ENCODE data around the gene RANBP10.
A peak's percentile ranks its signal among the peaks of the same experiment; 100 is the strongest.

RANBP10 gene

GRCh38 chr16:67731071-67731752 lies 75.1 kb downstream of the RANBP10 start:
- Histone ChIP-seq H3K4me1 (ENCODE audit: control insufficient read depth, insufficient read depth, low read length, poor library complexity, severe bottlenecking) (no peaks in the 10 kb centered on the region), H3K4me3 (ENCODE audit: insufficient read depth, low read depth, low read length, poor library complexity, severe bottlenecking) (no peak overlapping the region), H3K27me3 (replicated peaks; ENCODE audit: control insufficient read depth, insufficient read depth, low read length, poor library complexity, severe bottlenecking) (no peaks in the 10 kb centered on the region), H3K36me3 (ENCODE audit: control insufficient read depth, insufficient read depth, low read length) (peaks cover 71% of the 10 kb centered on the region), H3K9me3 (ENCODE audit: control insufficient read depth, low read length) (no peaks in the 10 kb centered on the region), H3K27ac (ENCODE audit: insufficient read depth, low read length, poor library complexity, severe bottlenecking) (no peak overlapping the region)
- no peak for DNase-seq

- H3K27me3 ChIP-seq (replicated peaks; ENCODE audit: control insufficient read depth, insufficient read depth, low read length, poor library complexity, severe bottlenecking): no peaks in the 10 kb centered on the region
- no peaks in the 10 kb centered on the region for H3K9me3 ChIP-seq (ENCODE audit: control insufficient read depth, low read length)
- no peaks in the 10 kb centered on the region for H3K4me1 ChIP-seq (ENCODE audit: control insufficient read depth, insufficient read depth, low read length, poor library complexity, severe bottlenecking)
- H3K27ac ChIP-seq (ENCODE audit: insufficient read depth, low read length, poor library complexity, severe bottlenecking): no peak overlapping the region
- peaks cover 77% of the 10 kb centered on the region for H3K36me3 ChIP-seq (ENCODE audit: control insufficient read depth, insufficient read depth, low read length)
- H3K4me3 ChIP-seq (ENCODE audit: insufficient read depth, low read depth, low read length, poor library complexity, severe bottlenecking): no peak overlapping the region
- no peak for DNase-seq
Observed at GRCh38 chr16:67730326-67730725, 76.0 kb downstream of the RANBP10 start.

GRCh38 chr16:67729636-67730248 lies 76.6 kb downstream of the RANBP10 start:
- H3K27ac ChIP-seq (ENCODE audit: insufficient read depth, low read length, poor library complexity, severe bottlenecking): no peak overlapping the region
- peaks cover 78% of the 10 kb centered on the region for H3K36me3 ChIP-seq (ENCODE audit: control insufficient read depth, insufficient read depth, low read length)

GRCh38 chr16:67727521-67728485 lies 78.6 kb downstream of the RANBP10 start:
- no peaks in the 10 kb centered on the region for H3K4me1 ChIP-seq (ENCODE audit: control insufficient read depth, insufficient read depth, low read length, poor library complexity, severe bottlenecking)
- no peak overlapping the region for H3K27ac ChIP-seq (ENCODE audit: insufficient read depth, low read length, poor library complexity, severe bottlenecking)
- no peaks in the 10 kb centered on the region for H3K9me3 ChIP-seq (ENCODE audit: control insufficient read depth, low read length)
- H3K27me3 ChIP-seq (replicated peaks; ENCODE audit: control insufficient read depth, insufficient read depth, low read length, poor library complexity, severe bottlenecking): no peaks in the 10 kb centered on the region
- H3K36me3 ChIP-seq (ENCODE audit: control insufficient read depth, insufficient read depth, low read length): peaks cover 77% of the 10 kb centered on the region
- H3K4me3 ChIP-seq (ENCODE audit: insufficient read depth, low read depth, low read length, poor library complexity, severe bottlenecking): no peak overlapping the region
- no peak for DNase-seq

More at GRCh38 chr16:67729636-67730248, 76.6 kb downstream of the RANBP10 start:
- H3K27me3 ChIP-seq (replicated peaks; ENCODE audit: control insufficient read depth, insufficient read depth, low read length, poor library complexity, severe bottlenecking): no peaks in the 10 kb centered on the region
- no peaks in the 10 kb centered on the region for H3K9me3 ChIP-seq (ENCODE audit: control insufficient read depth, low read length)
- no peak overlapping the region for H3K4me3 ChIP-seq (ENCODE audit: insufficient read depth, low read depth, low read length, poor library complexity, severe bottlenecking)
- no peaks in the 10 kb centered on the region for H3K4me1 ChIP-seq (ENCODE audit: control insufficient read depth, insufficient read depth, low read length, poor library complexity, severe bottlenecking)
- no peak for DNase-seq

GRCh38 chr16:67726106-67727034 lies 80.0 kb downstream of the RANBP10 start:
- Histone ChIP-seq H3K4me1 (ENCODE audit: control insufficient read depth, insufficient read depth, low read length, poor library complexity, severe bottlenecking) (no peaks in the 10 kb centered on the region), H3K9me3 (ENCODE audit: control insufficient read depth, low read length) (no peaks in the 10 kb centered on the region), H3K27ac (ENCODE audit: insufficient read depth, low read length, poor library complexity, severe bottlenecking) (no peak overlapping the region), H3K27me3 (replicated peaks; ENCODE audit: control insufficient read depth, insufficient read depth, low read length, poor library complexity, severe bottlenecking) (no peaks in the 10 kb centered on the region), H3K36me3 (ENCODE audit: control insufficient read depth, insufficient read depth, low read length) (peaks cover 71% of the 10 kb centered on the region), H3K4me3 (ENCODE audit: insufficient read depth, low read depth, low read length, poor library complexity, severe bottlenecking) (no peak overlapping the region)
- DNase-seq: no peak

GRCh38 chr16:67723911-67724305 lies 82.5 kb downstream of the RANBP10 start:
- no peak overlapping the region for H3K27ac ChIP-seq (ENCODE audit: insufficient read depth, low read length, poor library complexity, severe bottlenecking)
- H3K4me1 ChIP-seq (ENCODE audit: control insufficient read depth, insufficient read depth, low read length, poor library complexity, severe bottlenecking): peaks cover 10% of the 10 kb centered on the region
- H3K9me3 ChIP-seq (ENCODE audit: control insufficient read depth, low read length): no peaks in the 10 kb centered on the region
- H3K36me3 ChIP-seq (ENCODE audit: control insufficient read depth, insufficient read depth, low read length): peaks cover 47% of the 10 kb centered on the region
- no peaks in the 10 kb centered on the region for H3K27me3 ChIP-seq (replicated peaks; ENCODE audit: control insufficient read depth, insufficient read depth, low read length, poor library complexity, severe bottlenecking)
- DNase-seq: no peak
- H3K4me3 ChIP-seq (ENCODE audit: insufficient read depth, low read depth, low read length, poor library complexity, severe bottlenecking): no peak overlapping the region

GRCh38 chr16:67723151-67723910 lies 83.0 kb downstream of the RANBP10 start:
- Histone ChIP-seq H3K4me3 (ENCODE audit: insufficient read depth, low read depth, low read length, poor library complexity, severe bottlenecking) (no peak overlapping the region), H3K27me3 (replicated peaks; ENCODE audit: control insufficient read depth, insufficient read depth, low read length, poor library complexity, severe bottlenecking) (no peaks in the 10 kb centered on the region), H3K4me1 (ENCODE audit: control insufficient read depth, insufficient read depth, low read length, poor library complexity, severe bottlenecking) (peaks cover 16% of the 10 kb centered on the region), H3K36me3 (ENCODE audit: control insufficient read depth, insufficient read depth, low read length) (peaks cover 41% of the 10 kb centered on the region), H3K27ac (ENCODE audit: insufficient read depth, low read length, poor library complexity, severe bottlenecking) (no peak overlapping the region), H3K9me3 (ENCODE audit: control insufficient read depth, low read length) (no peaks in the 10 kb centered on the region)
- no peak for DNase-seq

GRCh38 chr16:67720236-67720635 lies 86.1 kb downstream of the RANBP10 start:
- Histone ChIP-seq H3K9me3 (ENCODE audit: control insufficient read depth, low read length) (no peaks in the 10 kb centered on the region), H3K4me1 (ENCODE audit: control insufficient read depth, insufficient read depth, low read length, poor library complexity, severe bottlenecking) (peaks cover 24% of the 10 kb centered on the region), H3K36me3 (ENCODE audit: control insufficient read depth, insufficient read depth, low read length) (peaks cover 13% of the 10 kb centered on the region), H3K27ac (ENCODE audit: insufficient read depth, low read length, poor library complexity, severe bottlenecking) (peak overlapping the region; percentile 87), H3K4me3 (ENCODE audit: insufficient read depth, low read depth, low read length, poor library complexity, severe bottlenecking) (peak overlapping the region; percentile 86), H3K27me3 (replicated peaks; ENCODE audit: control insufficient read depth, insufficient read depth, low read length, poor library complexity, severe bottlenecking) (no peaks in the 10 kb centered on the region)
- DNase-seq: no peak

- DNase-seq: peak in 1 of 3 donors; percentile 2
Observed at GRCh38 chr16:67719778-67720144, 86.6 kb downstream of the RANBP10 start.

More at GRCh38 chr16:67719778-67720144, 86.6 kb downstream of the RANBP10 start:
- Histone ChIP-seq H3K9me3 (ENCODE audit: control insufficient read depth, low read length) (no peaks in the 10 kb centered on the region), H3K27ac (ENCODE audit: insufficient read depth, low read length, poor library complexity, severe bottlenecking) (peak overlapping the region; percentile 87), H3K36me3 (ENCODE audit: control insufficient read depth, insufficient read depth, low read length) (peaks cover 8% of the 10 kb centered on the region), H3K27me3 (replicated peaks; ENCODE audit: control insufficient read depth, insufficient read depth, low read length, poor library complexity, severe bottlenecking) (no peaks in the 10 kb centered on the region), H3K4me1 (ENCODE audit: control insufficient read depth, insufficient read depth, low read length, poor library complexity, severe bottlenecking) (peaks cover 24% of the 10 kb centered on the region), H3K4me3 (ENCODE audit: insufficient read depth, low read depth, low read length, poor library complexity, severe bottlenecking) (peak overlapping the region; percentile 86)

Data from effector memory CD4-positive, alpha-beta T cell (primary cell).